PC-9 (cell line): ENCODE data around the gene AIG1.
"Not testable (repeated sequence)": the region's sequence is repeated elsewhere in the genome, so short reads cannot be mapped to it uniquely, and the experiment has no call there.

Source experiments
- CTCF ChIP-seq: fragments of 200-600 bp; sonication (generic); conservative IDR thresholded peaks from 2 replicates; pipeline ENCODE4 v1.6.1; 2017; ENCODE audit warnings: mixed run types, antibody characterized with exemption, mild to moderate bottlenecking, moderate library complexity
- EZH2 ChIP-seq: fragments of 200-600 bp; sonication (generic); IDR thresholded peaks from 2 replicates; pipeline ENCODE4 v1.8.0; 2017; ENCODE audit warnings: antibody characterized with exemption, low read depth

DNA sequence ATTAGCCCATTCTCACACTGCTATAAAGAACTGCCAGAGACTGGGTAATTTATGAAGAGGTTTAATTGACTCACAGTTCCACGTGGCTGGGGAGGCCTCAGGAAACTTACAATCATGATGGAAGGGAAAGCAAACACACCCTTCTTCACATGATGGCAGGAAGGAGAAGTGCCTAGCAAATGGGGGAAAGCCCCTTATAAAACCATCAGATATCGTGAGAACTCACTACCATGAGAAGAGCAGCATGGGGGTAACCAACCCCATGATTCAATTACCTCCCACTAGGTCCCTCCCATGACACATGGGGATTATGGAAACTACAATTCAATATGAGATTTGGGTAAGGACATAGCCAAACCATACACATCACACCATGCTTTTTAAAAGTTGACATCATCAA lies 39.8 kb upstream of the AIG1 start:
- not testable (repeated sequence) for TF ChIP-seq CTCF, EZH2
